Renal cortical epithelial cell (primary cell): ENCODE data around the gene MRPL32. TPM values are rescaled to one million over a fixed set of nuclear protein-coding genes. Genes with fewer than 3 reads are reported as not detected.

Experiments
- DNase-seq: peaks from one replicate; pipeline ENCODE4 v3.0.0-alpha.2; 2011; ENCODE audit warnings: low read depth
- total RNA-seq: library from RNA; depleted of rRNA; stranded (reverse); fragments of >200 nt; gene quantifications from 2 replicates; pipeline ENCODE4 v1.2.3, GENCODE V29; 2014

The MRPL32 gene
- total RNA-seq, 1 donor from 2014 or later, result 71.2 TPM

- no peak for DNase-seq
Measured at GRCh38 chr7:42964849-42965805, 33.0 kb downstream of the MRPL32 start.

- DNase-seq, result no peak
Measured at GRCh38 chr7:42967391-42967790, 35.2 kb downstream of the MRPL32 start.

GRCh38 chr7:42972699-42973500 is 40.7 kb downstream of the MRPL32 start:
- DNase-seq, result peak; percentile 73

DNA sequence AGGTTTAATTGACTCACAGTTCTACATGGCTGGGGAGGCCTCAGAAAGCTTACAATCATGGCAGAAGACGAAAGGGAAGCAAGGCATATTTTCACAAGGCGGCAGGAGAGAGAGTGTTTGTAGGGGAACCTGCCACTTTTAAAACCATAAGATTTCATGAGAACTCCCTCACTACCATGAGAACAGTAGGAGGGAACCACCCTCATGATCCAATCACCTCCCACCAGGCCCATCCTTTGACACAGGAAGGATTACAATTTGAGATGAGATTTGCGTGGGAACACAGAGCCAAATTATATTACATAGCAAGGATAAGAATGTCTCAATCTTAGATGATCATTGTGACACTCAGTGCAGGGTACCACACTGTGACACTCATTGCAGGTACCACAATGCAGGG is 44.2 kb downstream of the MRPL32 start:
- no peak for DNase-seq

DNA sequence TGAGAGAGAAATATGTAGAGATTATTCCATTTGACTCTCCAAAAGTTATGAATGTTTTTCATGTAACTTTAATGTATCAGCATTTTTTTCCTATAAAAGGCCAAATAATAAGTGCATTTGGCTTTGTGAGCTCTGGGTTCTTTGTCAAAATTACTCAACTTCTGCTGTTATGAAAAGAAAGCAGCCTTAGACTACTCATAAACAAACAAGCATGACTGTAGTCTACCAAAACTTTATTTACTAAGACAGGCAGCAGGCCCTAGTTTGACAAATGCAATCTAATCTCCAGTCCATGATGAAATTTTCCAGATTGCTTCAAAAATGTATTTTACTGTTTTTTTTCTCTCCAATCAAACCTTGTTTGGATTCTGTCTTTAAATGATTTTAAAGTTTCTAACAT is 46.3 kb downstream of the MRPL32 start:
- DNase-seq, result no peak

GRCh38 chr7:42980084-42980483 is 47.9 kb downstream of the MRPL32 start:
- DNase-seq, result no peak

DNA sequence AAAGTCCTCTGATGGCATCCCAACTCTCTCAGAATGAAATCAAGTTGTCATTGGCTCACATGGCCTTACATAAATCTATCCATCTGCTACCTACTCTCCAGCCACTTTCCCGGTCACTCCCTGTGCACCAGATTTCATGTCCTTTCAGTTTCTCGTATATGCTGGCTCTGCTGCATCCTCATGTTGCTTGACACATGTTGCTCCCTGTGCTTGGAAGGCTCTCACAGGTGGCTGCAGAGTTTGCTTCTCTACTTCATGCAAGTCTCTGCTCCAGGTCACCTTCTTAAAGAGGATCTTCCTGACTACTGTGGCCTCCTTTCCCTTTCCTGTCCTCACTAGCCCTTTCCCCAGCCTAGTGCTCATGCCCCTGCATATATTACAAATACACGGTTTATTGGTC is 48.3 kb downstream of the MRPL32 start:
- DNase-seq, result no peak

DNA sequence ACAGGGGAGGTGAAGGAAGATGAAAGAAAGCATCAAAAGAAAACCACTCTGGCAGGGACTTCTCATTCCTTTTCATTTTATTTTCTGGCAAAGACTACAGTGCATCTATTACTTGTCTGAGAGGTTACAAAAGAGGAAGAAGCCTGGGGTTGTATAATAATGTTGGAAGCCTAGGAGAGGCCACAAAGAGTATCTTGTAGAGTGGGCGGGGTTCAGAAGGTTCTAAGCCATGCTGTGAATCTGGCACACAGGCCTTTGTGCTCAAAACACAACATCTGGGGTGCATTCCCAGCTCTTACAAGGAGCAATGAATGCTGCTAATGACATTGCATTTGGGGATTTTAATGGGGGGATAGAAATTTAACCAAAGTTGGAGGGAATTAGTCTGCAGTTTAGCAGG is 49.4 kb downstream of the MRPL32 start:
- no peak for DNase-seq

DNA sequence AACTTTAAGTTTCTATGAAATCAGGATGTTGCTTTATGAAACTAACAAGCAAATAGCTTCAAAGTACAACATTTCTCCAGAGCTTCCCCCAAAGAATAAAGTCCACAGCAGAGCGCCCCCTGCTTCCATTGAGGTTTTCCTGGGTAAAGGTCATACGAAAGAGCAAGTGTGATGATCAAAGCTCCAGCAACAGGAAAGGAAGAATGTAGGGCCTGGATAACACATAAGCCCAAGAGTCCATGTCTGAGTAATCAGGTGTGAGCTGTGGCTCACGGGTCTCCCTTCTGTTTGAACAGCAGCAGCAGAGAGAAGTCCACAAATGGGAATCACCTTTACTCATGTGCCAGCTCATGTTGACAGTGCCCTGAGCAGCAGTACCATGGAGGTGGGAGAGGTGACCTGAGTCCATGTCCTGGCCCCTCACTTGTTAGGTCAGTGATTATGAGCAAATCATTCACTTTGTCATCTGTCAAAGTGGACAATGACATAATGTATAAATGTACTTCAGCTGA is 50.5 kb downstream of the MRPL32 start:
- DNase-seq, result no peak

DNA sequence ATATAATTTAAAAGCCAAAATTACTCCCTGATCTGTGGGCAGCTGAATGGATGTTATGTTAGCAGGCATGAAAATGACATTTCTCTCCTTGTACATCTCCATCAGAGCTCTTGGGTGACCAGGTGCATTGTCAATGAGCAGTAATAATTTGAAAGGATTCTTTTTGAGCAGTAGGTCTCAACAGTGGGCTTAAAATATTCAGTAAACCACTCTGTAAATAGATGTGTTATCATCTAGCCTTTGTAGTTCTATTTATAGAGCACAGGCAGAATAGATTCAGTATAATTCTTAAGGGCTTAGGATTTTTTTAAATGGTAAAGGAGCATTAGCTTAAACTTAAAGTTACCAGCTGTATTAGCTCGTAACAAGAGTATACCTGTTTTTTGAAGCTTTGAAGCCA is 52.0 kb downstream of the MRPL32 start:
- DNase-seq, result no peak

- DNase-seq, result no peak
Measured at GRCh38 chr7:42986213-42986612, 54.0 kb downstream of the MRPL32 start.

DNA sequence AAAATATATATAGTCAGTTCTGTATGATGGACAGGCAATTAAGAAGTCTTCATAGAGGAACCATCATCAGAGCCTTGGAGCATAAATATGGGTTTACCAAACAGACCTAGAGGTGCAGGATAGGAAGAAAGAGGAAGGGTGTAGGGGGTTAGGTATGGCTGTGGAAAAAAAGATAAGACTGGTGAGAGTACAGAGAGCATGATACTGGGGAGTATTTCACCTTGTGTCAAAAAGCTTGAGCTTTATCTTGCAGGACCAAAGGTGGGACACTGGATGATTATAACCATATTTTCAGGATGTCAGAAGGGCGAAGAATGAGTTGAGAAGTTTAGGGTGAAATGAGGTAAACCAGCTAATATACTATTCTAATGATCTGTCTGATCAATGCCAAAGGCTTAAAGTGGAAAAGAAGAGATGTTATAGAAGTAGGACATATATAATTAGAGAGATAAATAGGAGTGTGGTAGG is 54.6 kb downstream of the MRPL32 start:
- no peak for DNase-seq

Other genes starting within 250 kb of the MRPL32 start
- 6.4 and 13.5 TPM in 2 replicates for gene C7orf25, start 20.3 kb upstream of the MRPL32 start, total RNA-seq
- 61.6 and 160 TPM in 2 replicates for gene PSMA2, start 202 bp upstream of the MRPL32 start, total RNA-seq
- gene HECW1, start 180.3 kb downstream of the MRPL32 start, total RNA-seq, result 1.7 and 3.1 TPM in 2 replicates